Measurements from ENCODE around the gene SLC20A1. TPM values are rescaled to one million over a fixed set of nuclear protein-coding genes. Genes with fewer than 3 reads are reported as not detected.
"Not testable (repeated sequence)": the region's sequence is repeated elsewhere in the genome, so short reads cannot be mapped to it uniquely, and the experiment has no call there.

SLC20A1 gene, protein sequence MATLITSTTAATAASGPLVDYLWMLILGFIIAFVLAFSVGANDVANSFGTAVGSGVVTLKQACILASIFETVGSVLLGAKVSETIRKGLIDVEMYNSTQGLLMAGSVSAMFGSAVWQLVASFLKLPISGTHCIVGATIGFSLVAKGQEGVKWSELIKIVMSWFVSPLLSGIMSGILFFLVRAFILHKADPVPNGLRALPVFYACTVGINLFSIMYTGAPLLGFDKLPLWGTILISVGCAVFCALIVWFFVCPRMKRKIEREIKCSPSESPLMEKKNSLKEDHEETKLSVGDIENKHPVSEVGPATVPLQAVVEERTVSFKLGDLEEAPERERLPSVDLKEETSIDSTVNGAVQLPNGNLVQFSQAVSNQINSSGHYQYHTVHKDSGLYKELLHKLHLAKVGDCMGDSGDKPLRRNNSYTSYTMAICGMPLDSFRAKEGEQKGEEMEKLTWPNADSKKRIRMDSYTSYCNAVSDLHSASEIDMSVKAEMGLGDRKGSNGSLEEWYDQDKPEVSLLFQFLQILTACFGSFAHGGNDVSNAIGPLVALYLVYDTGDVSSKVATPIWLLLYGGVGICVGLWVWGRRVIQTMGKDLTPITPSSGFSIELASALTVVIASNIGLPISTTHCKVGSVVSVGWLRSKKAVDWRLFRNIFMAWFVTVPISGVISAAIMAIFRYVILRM
- 10 to 100 TPM; 16.1 to 32.4 (median 21.9) TPM for polyA plus RNA-seq (ENCODE audit: insufficient read length in 10 of 10)
- long read RNA-seq, donor 1, partial matches to known transcripts, result 29 of 31 reads
- long read RNA-seq, donor 1, other reads (novel, unspliced or antisense), result 0 of 31 reads
- long read RNA-seq, donor 2, partial matches to known transcripts, result 18 of 20 reads
- long read RNA-seq, donor 2, other reads (novel, unspliced or antisense), result 0 of 20 reads
- long read RNA-seq, donor 3, result 0 reads
- long read RNA-seq, donor 4, partial matches to known transcripts, result 5 of 7 reads
- long read RNA-seq, donor 4, other reads (novel, unspliced or antisense), result 0 of 7 reads
- long read RNA-seq, donor 5, partial matches to known transcripts, result 17 of 18 reads
- long read RNA-seq, donor 5, other reads (novel, unspliced or antisense), result 0 of 18 reads
- long read RNA-seq, donor 6, partial matches to known transcripts, result 10 of 10 reads
- long read RNA-seq, donor 6, other reads (novel, unspliced or antisense), result 0 of 10 reads
- long read RNA-seq, donor 7, partial matches to known transcripts, result 0 of 3 reads
- long read RNA-seq, donor 7, other reads (novel, unspliced or antisense), result 0 of 3 reads
- long read RNA-seq, donor 8, partial matches to known transcripts, result 24 of 25 reads
- long read RNA-seq, donor 8, other reads (novel, unspliced or antisense), result 0 of 25 reads
- long read RNA-seq, donor 9, result 0 reads

GRCh38 chr2:112645310-112646101 is at the start of gene SLC20A1:
TSS of gene SLC20A1 (plus strand) at chr2:112645939. CDS start at chr2:112646829, 890 bp downstream.
- peak; percentile 94 to 96 (median 94) for DNase-seq

- DNase-seq, result no peak
Observed at GRCh38 chr2:112597537-112598322, 48.0 kb upstream of the SLC20A1 start.

- no peak for DNase-seq
Observed at GRCh38 chr2:112600634-112601033, 45.1 kb upstream of the SLC20A1 start.

DNA sequence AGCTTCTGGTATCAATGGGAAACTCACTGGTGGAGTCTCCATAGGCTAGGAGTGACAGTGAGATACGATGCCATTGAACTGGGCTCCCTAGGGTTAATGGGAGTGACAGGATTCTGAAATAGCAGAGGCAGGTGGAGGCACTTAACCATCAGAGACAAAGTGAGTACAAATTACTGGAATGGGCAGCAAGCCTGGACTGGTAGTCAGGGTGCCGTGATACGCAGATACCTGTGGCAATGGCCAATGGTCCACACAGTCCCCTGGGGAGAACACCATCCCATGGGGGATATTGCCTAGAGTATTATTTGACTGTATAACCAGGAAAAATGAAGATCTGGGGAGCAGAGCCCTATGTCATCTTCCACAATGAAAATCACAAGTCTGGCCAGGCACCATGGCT is 44.0 kb upstream of the SLC20A1 start:
- no peak for DNase-seq

GRCh38 chr2:112602917-112603316 is 42.8 kb upstream of the SLC20A1 start:
- DNase-seq, result no peak

- DNase-seq, result no peak
Observed at GRCh38 chr2:112603731-112604130, 42.0 kb upstream of the SLC20A1 start.

GRCh38 chr2:112604952-112605351 is 40.8 kb upstream of the SLC20A1 start:
- DNase-seq, result no peak

GRCh38 chr2:112605926-112606325 is 39.8 kb upstream of the SLC20A1 start:
- DNase-seq, result no peak

GRCh38 chr2:112606547-112606946 is 39.2 kb upstream of the SLC20A1 start:
- no peak for DNase-seq

GRCh38 chr2:112607680-112608438 is 37.9 kb upstream of the SLC20A1 start:
- DNase-seq, result no peak

DNA sequence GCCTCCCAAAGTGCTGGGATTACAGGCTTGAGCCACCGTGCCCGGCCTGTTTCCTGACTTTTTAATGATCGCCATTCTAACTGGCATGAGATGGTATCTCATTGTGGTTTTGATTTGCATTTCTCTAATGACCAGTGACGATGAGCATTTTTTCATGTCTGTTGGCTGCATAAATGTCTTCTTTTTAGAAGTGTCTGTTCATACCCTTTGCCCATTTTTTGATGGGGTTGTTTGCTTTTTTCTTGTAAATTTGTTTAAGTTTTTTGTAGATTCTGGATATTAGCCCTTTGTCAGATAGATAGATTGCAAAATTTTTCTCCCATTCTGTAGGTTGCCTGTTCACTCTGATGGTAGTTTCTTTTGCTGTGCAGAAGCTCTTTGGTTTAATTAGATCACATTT is 36.4 kb upstream of the SLC20A1 start:
- not testable (repeated sequence) for DNase-seq

GRCh38 chr2:112612283-112612682 is 33.5 kb upstream of the SLC20A1 start:
- DNase-seq, result not testable (repeated sequence)

DNA sequence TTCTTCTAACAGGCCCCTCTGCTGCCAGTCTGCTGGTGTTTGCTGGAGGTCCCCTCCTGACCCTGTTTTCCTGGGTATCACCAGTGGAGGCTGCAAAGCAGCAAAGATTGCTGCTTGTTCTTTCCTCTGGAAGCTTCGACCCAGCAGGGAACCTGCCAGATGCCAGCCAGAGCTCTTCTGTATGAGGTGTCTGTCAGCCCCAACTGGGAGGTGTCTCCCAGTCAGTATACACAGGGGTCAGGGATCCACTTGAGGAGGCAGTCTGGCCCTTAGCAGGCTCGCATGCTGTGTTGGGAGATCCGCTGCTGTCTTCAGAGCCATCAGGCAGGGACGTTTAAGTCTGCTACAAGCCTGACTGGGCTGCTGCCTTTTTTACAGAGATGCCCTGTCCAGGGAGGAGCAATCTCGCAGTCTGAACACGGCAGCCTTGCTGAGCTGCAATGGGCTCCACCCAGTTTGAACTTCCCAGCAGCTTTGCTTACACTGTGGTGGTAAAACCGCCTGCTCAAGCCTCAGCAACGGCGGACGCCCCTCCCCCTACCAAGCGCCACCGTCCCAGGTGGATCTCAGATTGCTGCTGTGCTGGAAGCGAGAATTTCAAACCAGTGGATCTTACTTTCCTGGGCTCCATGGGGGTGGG is 31.4 kb upstream of the SLC20A1 start:
- DNase-seq, result no peak

GRCh38 chr2:112615051-112615450 is 30.7 kb upstream of the SLC20A1 start:
- DNase-seq, result no peak

GRCh38 chr2:112615798-112616197 is 29.9 kb upstream of the SLC20A1 start:
- DNase-seq, result not testable (repeated sequence)

DNA sequence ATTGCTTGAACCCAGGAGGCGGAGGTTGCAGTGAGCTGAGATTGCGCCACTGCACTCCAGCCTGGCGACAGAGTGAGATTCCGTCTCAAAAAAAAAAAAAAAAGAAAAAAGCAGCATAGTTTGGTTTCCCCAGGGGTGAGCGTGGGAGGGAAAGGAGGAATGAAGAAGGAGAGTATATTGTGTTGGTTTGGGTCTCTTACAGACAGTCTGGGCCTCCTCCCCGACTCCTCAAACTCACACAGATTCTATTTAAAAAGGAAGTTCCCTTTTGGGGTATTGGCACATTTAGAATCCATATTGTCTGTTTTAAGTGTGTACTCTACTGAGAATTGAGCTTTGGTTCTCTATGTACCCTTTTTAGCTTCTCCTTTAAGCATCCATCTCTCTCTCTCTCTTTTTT is 27.4 kb upstream of the SLC20A1 start:
- no peak for DNase-seq

DNA sequence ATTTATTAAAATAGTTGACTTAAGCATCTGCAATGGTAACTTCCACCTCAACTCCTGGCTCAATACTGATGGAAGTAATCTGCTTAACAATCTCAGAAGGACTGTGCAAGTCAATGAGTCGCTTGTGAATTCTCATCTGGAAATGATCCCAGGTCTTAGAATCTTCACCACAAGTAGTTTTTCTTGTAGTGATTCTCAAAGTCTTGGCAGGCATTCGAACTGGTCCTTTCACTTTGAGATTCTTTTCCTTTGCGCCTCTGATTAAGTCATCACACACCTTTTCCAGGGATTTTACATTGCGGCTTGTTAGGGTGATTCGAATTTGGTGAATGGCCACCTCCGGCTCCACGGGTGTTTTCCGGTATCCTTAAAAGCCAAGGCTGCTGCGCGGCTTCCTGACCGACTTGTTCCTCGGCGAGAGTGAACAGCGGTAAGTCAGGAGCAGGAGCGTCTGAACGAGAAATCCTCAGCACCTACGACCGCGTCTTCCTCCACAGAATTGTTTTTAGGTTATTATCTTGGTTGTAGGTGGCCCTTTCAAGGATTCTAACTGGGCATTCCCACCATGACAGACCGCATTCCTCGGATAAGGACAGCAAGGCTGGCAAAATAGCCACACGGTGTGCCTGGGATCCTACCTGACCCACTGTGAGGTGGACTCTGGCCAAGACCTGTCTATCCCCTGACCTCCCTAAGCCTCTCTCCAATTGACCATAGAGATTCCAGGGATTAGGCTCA is 23.8 kb upstream of the SLC20A1 start:
- peak in 1 of 3 donors; percentile 62 for DNase-seq

- peak in 2 of 3 donors; percentile 37 to 83 for DNase-seq
Observed at GRCh38 chr2:112622528-112622849, 23.2 kb upstream of the SLC20A1 start.
